ENCODE measurements around the gene NKPD1. TPM values are rescaled to one million over a fixed set of nuclear protein-coding genes. Genes with fewer than 3 reads are reported as not detected.

Gene NKPD1
- total RNA-seq, 1 donor from 2014 or later: 0.07 TPM

- Mint-ChIP-seq H3K36me3 (ENCODE audit: low read depth) (no peaks in the 10 kb centered on the region), H3K27ac (peak overlapping the region; percentile 98), H3K4me1 (ENCODE audit: low read depth) (peaks cover 29% of the 10 kb centered on the region), H3K9me3 (no peaks in the 10 kb centered on the region), H3K4me3 (ENCODE audit: low read depth) (peak overlapping the region; percentile 70), H3K27me3 (ENCODE audit: low read depth) (no peaks in the 10 kb centered on the region)
- DNase-seq (ENCODE audit: low spot score): no peak
- intact Hi-C loops (cut with micrococcal nuclease): loop anchor here (10.0 kb wide), 1 partner anchor 166 kb away; the partner anchor contains the start of gene RELB
These were observed 9.6 kb upstream of the NKPD1 start for GRCh38 chr19:45170146-45171106.

- no peaks in the 10 kb centered on the region for H3K27me3 Mint-ChIP-seq (ENCODE audit: low read depth)
- no peak overlapping the region for H3K4me3 Mint-ChIP-seq (ENCODE audit: low read depth)
- no peaks in the 10 kb centered on the region for H3K36me3 Mint-ChIP-seq (ENCODE audit: low read depth)
- peak overlapping the region; percentile 69 for H3K27ac Mint-ChIP-seq
- DNase-seq (ENCODE audit: low spot score): no peak
- intact Hi-C loops (cut with micrococcal nuclease): loop anchor here (10.0 kb wide), 1 partner anchor 165 kb away; the partner anchor contains the start of gene RELB
- H3K4me1 Mint-ChIP-seq (ENCODE audit: low read depth): peaks cover 29% of the 10 kb centered on the region
- H3K9me3 Mint-ChIP-seq: no peaks in the 10 kb centered on the region
These were observed 8.8 kb upstream of the NKPD1 start for GRCh38 chr19:45169602-45170001.

GRCh38 chr19:45168767-45169351 is 8.1 kb upstream of the NKPD1 start:
- intact Hi-C loops (cut with micrococcal nuclease): no loop called here
- Mint-ChIP-seq H3K4me1 (ENCODE audit: low read depth) (peaks cover 32% of the 10 kb centered on the region), H3K9me3 (no peaks in the 10 kb centered on the region), H3K36me3 (ENCODE audit: low read depth) (no peaks in the 10 kb centered on the region), H3K27me3 (ENCODE audit: low read depth) (no peaks in the 10 kb centered on the region), H3K27ac (no peak overlapping the region), H3K4me3 (ENCODE audit: low read depth) (no peak overlapping the region)
- DNase-seq (ENCODE audit: low spot score): no peak

GRCh38 chr19:45166723-45167252 is 6.0 kb upstream of the NKPD1 start:
- Mint-ChIP-seq H3K27ac (no peak overlapping the region), H3K4me1 (ENCODE audit: low read depth) (peaks cover 25% of the 10 kb centered on the region)

GRCh38 chr19:45164577-45165335 is 4.0 kb upstream of the NKPD1 start:
- Mint-ChIP-seq H3K4me3 (ENCODE audit: low read depth) (peak overlapping the region; percentile 2), H3K27ac (no peak overlapping the region)
- DNase-seq (ENCODE audit: low spot score): peak; percentile 47

More at GRCh38 chr19:45166723-45167252, 6.0 kb upstream of the NKPD1 start:
- no peaks in the 10 kb centered on the region for H3K9me3 Mint-ChIP-seq
- intact Hi-C loops (cut with micrococcal nuclease): no loop called here
- no peak for DNase-seq (ENCODE audit: low spot score)
- no peaks in the 10 kb centered on the region for H3K36me3 Mint-ChIP-seq (ENCODE audit: low read depth)
- H3K27me3 Mint-ChIP-seq (ENCODE audit: low read depth): no peaks in the 10 kb centered on the region
- no peak overlapping the region for H3K4me3 Mint-ChIP-seq (ENCODE audit: low read depth)

GRCh38 chr19:45163751-45164460 is 3.1 kb upstream of the NKPD1 start:
- no peaks in the 10 kb centered on the region for H3K27me3 Mint-ChIP-seq (ENCODE audit: low read depth)
- no peaks in the 10 kb centered on the region for H3K36me3 Mint-ChIP-seq (ENCODE audit: low read depth)
- no peak for DNase-seq (ENCODE audit: low spot score)
- peak overlapping the region; percentile 30 for H3K4me3 Mint-ChIP-seq (ENCODE audit: low read depth)
- peak overlapping the region; percentile 60 for H3K27ac Mint-ChIP-seq
- H3K9me3 Mint-ChIP-seq: no peaks in the 10 kb centered on the region
- peaks cover 12% of the 10 kb centered on the region for H3K4me1 Mint-ChIP-seq (ENCODE audit: low read depth)
- intact Hi-C loops (cut with micrococcal nuclease): loop anchor here (1.0 kb wide), 1 partner anchor 14 kb away; the partner anchor contains the start of genes BLOC1S3 and TRAPPC6A

More at GRCh38 chr19:45164577-45165335, 4.0 kb upstream of the NKPD1 start:
- Mint-ChIP-seq H3K9me3 (no peaks in the 10 kb centered on the region), H3K27me3 (ENCODE audit: low read depth) (no peaks in the 10 kb centered on the region), H3K36me3 (ENCODE audit: low read depth) (no peaks in the 10 kb centered on the region), H3K4me1 (ENCODE audit: low read depth) (peaks cover 12% of the 10 kb centered on the region)
- intact Hi-C loops (cut with micrococcal nuclease): loop anchor here (1.0 kb wide), 1 partner anchor 14 kb away; the partner anchor contains the start of genes BLOC1S3 and TRAPPC6A

GRCh38 chr19:45163156-45163555 is 2.4 kb upstream of the NKPD1 start:
- intact Hi-C loops (cut with micrococcal nuclease): no loop called here
- Mint-ChIP-seq H3K36me3 (ENCODE audit: low read depth) (no peaks in the 10 kb centered on the region), H3K4me1 (ENCODE audit: low read depth) (peaks cover 12% of the 10 kb centered on the region), H3K9me3 (no peaks in the 10 kb centered on the region), H3K27ac (no peak overlapping the region), H3K27me3 (ENCODE audit: low read depth) (no peaks in the 10 kb centered on the region), H3K4me3 (ENCODE audit: low read depth) (no peak overlapping the region)
- no peak for DNase-seq (ENCODE audit: low spot score)

- Mint-ChIP-seq H3K27me3 (ENCODE audit: low read depth) (no peaks in the 10 kb centered on the region), H3K27ac (no peak overlapping the region), H3K4me1 (ENCODE audit: low read depth) (peaks cover 12% of the 10 kb centered on the region), H3K36me3 (ENCODE audit: low read depth) (no peaks in the 10 kb centered on the region), H3K4me3 (ENCODE audit: low read depth) (no peak overlapping the region), H3K9me3 (no peaks in the 10 kb centered on the region)
- DNase-seq (ENCODE audit: low spot score): no peak
- intact Hi-C loops (cut with micrococcal nuclease): no loop called here
These were observed 1.9 kb upstream of the NKPD1 start for GRCh38 chr19:45162608-45163143.

- intact Hi-C loops (cut with micrococcal nuclease): no loop called here
- Mint-ChIP-seq H3K9me3 (no peaks in the 10 kb centered on the region), H3K27ac (no peak overlapping the region)
These were observed 1.2 kb upstream of the NKPD1 start for GRCh38 chr19:45161738-45162607.

GRCh38 chr19:45159971-45160324 is 834 bp downstream of the NKPD1 start:
- H3K4me3 Mint-ChIP-seq (ENCODE audit: low read depth): no peak overlapping the region
- peaks cover 8% of the 10 kb centered on the region for H3K4me1 Mint-ChIP-seq (ENCODE audit: low read depth)
- peaks cover 2% of the 10 kb centered on the region for H3K27me3 Mint-ChIP-seq (ENCODE audit: low read depth)
- DNase-seq (ENCODE audit: low spot score): no peak
- no peaks in the 10 kb centered on the region for H3K36me3 Mint-ChIP-seq (ENCODE audit: low read depth)
- intact Hi-C loops (cut with micrococcal nuclease): no loop called here
- H3K27ac Mint-ChIP-seq: no peak overlapping the region
- H3K9me3 Mint-ChIP-seq: no peaks in the 10 kb centered on the region

More at GRCh38 chr19:45161738-45162607, 1.2 kb upstream of the NKPD1 start:
- no peak for DNase-seq (ENCODE audit: low spot score)
- no peaks in the 10 kb centered on the region for H3K27me3 Mint-ChIP-seq (ENCODE audit: low read depth)
- peaks cover 9% of the 10 kb centered on the region for H3K4me1 Mint-ChIP-seq (ENCODE audit: low read depth)
- H3K36me3 Mint-ChIP-seq (ENCODE audit: low read depth): no peaks in the 10 kb centered on the region
- no peak overlapping the region for H3K4me3 Mint-ChIP-seq (ENCODE audit: low read depth)
